Measurements from ENCODE around the gene LZIC. TPM values are rescaled to one million over a fixed set of nuclear protein-coding genes. Genes with fewer than 3 reads are reported as not detected.

LZIC gene
- total RNA-seq, 4 donors from 2014 or later: 25.4 to 30.6 (median 27.7) TPM

DNA sequence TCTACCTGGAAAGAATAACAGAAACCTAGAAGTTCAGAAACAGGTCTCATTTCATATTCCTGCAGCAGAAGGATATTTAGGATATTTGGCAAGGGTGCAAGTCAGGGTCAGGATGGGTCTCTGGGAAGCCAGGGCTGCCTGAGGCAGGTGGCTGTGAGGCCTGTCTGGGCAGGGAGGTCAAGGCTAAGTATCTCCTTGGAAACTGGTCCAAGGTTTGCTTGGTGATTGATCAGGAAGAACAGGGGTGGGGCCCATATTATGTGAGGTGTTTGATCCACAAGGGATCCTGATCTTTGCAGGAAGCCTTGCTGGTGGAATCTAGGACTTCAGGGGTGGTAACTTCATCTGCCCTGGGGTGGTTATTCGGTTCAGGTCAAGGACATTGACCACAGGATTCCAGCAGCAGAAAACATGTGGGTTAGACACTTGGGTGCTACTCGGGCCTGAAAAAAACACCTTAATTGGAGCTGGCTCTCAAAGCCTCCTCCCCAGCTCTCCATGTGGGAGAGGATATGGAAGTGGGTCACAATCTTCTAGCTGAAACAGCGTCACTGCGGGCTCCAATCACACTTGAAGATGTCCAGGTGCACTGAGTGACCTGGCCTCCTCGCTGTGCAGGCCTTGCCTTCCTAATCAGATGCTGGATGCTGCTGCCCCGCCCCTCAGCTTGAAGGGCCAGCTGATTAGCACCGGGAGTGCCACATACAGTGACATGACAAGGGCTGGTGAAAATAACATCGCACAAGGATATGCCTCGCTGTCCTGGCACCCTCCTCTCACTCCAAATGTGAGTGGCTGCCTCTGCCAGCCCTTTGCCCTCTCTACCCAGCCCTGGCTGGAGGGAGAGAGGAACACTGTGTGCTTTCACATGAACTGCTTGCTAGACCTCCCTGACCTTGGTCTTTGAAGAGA lies 41.8 kb downstream of the LZIC start:
- H3K9me3 ChIP-seq: no peaks in the 10 kb centered on the region
- WGBS: 81% methylated on average over 4 of the region's 9 CpGs
- no peak for TF ChIP-seq POLR2AphosphoS5 (IDR thresholded peaks at IDR 0.05)
- TF ChIP-seq EP300 (IDR thresholded peaks at IDR 0.05): no peak
- H3K27me3 ChIP-seq: no peaks in the 10 kb centered on the region
- H3K4me1 ChIP-seq: peaks cover 27 to 46% (median 32%) of the 10 kb centered on the region in 4 donors
- H3K4me3 ChIP-seq: peak overlapping the region in 1 of 4 donors; percentile 4
- intact Hi-C loops (cut with DNase I): no loop called here
- no peaks in the 10 kb centered on the region for H3K36me3 ChIP-seq
- H3K27ac ChIP-seq (replicated peaks in 1 of 4): peak overlapping the region; percentile 58 to 66 (median 60)
- DNase-seq (ENCODE audit: extremely low spot score): no peak

DNA sequence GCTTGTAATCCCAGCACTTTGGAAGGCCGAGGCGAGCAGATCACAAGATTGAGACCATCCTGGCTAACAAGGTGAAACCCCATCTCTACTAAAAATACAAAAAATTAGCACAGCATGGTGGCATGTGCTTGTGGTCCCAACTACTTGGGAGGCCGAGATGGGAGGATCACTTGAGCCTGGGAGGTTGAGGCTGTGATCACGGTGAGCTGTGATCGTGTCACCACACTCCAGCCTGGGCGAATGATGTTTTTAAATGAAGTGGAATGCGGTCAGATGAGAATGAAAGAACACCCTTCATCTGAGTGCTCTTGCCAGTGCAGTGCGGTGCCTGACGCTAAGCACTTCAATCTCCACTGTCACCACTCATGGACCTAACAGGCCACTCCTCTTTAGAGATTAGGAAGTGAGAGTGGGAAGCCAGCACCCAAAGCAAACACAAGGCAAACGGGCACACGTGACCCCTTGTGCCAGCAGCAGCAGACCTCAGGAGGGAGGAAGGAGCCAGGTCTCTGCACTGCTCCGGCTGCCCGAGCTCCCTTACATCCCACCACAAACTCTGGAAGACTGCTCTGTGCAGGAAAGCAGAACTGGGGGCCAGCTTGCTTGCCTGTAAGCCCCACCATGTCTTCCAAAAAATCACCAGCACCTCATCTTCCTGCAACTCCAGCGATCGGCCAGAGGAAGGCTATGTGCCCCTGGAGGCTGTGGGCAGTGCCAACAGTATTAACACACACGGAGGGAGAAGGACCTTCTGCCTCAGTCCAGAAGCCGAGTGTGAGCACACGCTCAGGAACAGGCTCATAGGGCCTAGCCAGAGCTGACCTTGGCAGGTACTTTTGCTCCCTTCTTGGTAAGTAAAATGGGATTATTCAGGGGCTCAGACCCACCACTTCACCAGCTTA lies 42.8 kb downstream of the LZIC start:
- H3K36me3 ChIP-seq: no peaks in the 10 kb centered on the region
- DNase-seq (ENCODE audit: extremely low spot score): no peak
- no peaks in the 10 kb centered on the region for H3K9me3 ChIP-seq
- peaks cover 27 to 46% (median 32%) of the 10 kb centered on the region in 4 donors for H3K4me1 ChIP-seq
- TF ChIP-seq POLR2AphosphoS5 (IDR thresholded peaks at IDR 0.05): peak in 1 of 2 donors; percentile 36
- no peak for TF ChIP-seq POLR2A (IDR thresholded peaks at IDR 0.05; ENCODE audit: low read depth)
- H3K27ac ChIP-seq (replicated peaks in 1 of 4): peak overlapping the region; percentile 58 to 66 (median 60)
- 76% methylated on average over 14 of the region's 18 CpGs for whole genome bisulfite sequencing
- peak overlapping the region in 3 of 4 donors; percentile 4 to 31 (median 28) for H3K4me3 ChIP-seq
- H3K27me3 ChIP-seq: no peaks in the 10 kb centered on the region
- intact Hi-C loops (cut with DNase I): no loop called here

DNA sequence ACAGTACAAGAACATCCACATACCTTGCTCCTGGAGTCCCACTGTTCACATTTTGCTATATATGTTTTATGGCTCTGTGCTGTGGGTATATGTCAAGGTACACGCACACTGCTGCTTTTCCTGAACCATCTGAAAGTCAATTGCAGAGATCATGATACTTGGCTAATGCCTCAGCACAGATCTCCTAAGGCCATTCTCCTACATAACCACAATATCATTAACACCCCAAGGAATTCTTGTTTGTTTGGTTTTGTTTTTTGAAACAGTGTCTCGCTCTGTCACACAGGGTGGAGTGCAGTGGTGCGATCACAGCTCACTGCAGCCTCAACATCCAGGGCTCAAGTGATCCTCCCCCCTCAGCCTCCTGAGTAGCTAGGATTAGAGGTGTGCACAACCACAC lies 49.1 kb downstream of the LZIC start:
- Histone ChIP-seq H3K36me3 (peaks cover 0 to 3% (median 0%) of the 10 kb centered on the region in 4 donors), H3K9me3 (no peaks in the 10 kb centered on the region), H3K4me1 (peaks cover 29 to 44% (median 37%) of the 10 kb centered on the region in 4 donors), H3K27me3 (no peaks in the 10 kb centered on the region), H3K4me3 (no peak overlapping the region), H3K27ac (replicated peaks in 1 of 4) (peak overlapping the region in 2 of 4 donors; percentile 52 to 62)
- WGBS: 80% methylated on average over 3 of the region's 3 CpGs
- intact Hi-C loops (cut with DNase I): no loop called here
- TF ChIP-seq POLR2A (IDR thresholded peaks at IDR 0.05; ENCODE audit: low read depth): no peak
- no peak for TF ChIP-seq EP300 (IDR thresholded peaks at IDR 0.05)
- TF ChIP-seq, protein P1, sequence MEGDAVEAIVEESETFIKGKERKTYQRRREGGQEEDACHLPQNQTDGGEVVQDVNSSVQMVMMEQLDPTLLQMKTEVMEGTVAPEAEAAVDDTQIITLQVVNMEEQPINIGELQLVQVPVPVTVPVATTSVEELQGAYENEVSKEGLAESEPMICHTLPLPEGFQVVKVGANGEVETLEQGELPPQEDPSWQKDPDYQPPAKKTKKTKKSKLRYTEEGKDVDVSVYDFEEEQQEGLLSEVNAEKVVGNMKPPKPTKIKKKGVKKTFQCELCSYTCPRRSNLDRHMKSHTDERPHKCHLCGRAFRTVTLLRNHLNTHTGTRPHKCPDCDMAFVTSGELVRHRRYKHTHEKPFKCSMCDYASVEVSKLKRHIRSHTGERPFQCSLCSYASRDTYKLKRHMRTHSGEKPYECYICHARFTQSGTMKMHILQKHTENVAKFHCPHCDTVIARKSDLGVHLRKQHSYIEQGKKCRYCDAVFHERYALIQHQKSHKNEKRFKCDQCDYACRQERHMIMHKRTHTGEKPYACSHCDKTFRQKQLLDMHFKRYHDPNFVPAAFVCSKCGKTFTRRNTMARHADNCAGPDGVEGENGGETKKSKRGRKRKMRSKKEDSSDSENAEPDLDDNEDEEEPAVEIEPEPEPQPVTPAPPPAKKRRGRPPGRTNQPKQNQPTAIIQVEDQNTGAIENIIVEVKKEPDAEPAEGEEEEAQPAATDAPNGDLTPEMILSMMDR (IDR thresholded peaks at IDR 0.05): no peak
- no peak for TF ChIP-seq POLR2AphosphoS5 (IDR thresholded peaks at IDR 0.05)
- no peak for DNase-seq (ENCODE audit: extremely low spot score)

DNA sequence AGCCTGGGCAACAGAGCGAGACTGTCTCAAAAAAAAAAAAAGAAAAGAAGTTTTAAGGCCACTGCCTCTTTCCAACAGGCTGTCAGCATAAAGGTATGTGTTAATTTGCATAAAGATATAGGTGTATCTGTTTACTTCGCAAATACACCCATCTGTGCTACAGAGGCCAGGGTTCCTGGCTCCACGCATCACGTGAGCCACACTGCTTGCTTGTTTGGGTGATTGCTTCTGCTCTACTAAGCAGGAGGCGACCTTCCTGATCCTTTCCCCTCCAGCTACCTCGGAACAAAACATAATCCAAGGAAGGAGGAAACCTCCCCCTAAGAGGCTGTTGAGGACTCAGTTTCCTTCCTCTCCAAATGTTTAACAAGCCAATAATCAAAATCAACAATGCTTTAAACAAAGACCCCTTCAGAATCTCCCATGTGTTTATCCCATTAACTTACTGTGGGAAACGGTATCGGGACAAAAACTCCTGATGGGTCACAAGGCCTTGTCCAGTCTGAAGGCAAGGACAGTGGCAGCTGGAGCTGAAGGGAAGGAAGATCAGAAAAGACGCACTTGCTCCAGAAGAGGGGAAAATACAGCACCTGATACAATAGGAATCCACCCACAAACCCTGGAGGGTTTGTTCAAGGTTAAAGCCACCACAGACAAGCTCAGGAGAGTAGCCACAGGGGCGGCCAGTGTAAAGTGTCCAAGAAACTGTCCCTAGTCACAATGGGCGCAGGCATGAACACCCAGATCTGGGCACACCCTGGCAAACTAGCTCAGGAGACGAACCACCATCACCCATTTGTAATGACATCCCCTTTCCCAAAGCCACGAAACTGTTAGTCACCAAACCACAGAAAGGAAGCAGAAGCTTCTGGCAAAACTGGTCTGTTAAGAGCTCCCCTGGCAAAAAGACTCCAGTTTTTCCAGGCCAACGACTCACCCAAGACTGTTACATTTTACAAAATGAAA lies 50.3 kb downstream of the LZIC start:
- H3K27ac ChIP-seq (replicated peaks in 1 of 4): peak overlapping the region; percentile 13 to 62 (median 54)
- WGBS: 67% methylated on average over 14 of the region's 14 CpGs
- no peak overlapping the region for H3K4me3 ChIP-seq
- TF ChIP-seq POLR2A (IDR thresholded peaks at IDR 0.05; ENCODE audit: low read depth): no peak
- no peak for TF ChIP-seq EP300 (IDR thresholded peaks at IDR 0.05)
- TF ChIP-seq, protein P1 (IDR thresholded peaks at IDR 0.05): no peak
- no peak for TF ChIP-seq POLR2AphosphoS5 (IDR thresholded peaks at IDR 0.05)
- H3K4me1 ChIP-seq: peaks cover 32 to 47% (median 42%) of the 10 kb centered on the region in 4 donors
- no peak for DNase-seq (ENCODE audit: extremely low spot score)
- intact Hi-C loops (cut with DNase I): no loop called here
- no peaks in the 10 kb centered on the region for H3K27me3 ChIP-seq
- H3K9me3 ChIP-seq: no peaks in the 10 kb centered on the region
- peaks cover 0 to 3% (median 0%) of the 10 kb centered on the region in 4 donors for H3K36me3 ChIP-seq

DNA sequence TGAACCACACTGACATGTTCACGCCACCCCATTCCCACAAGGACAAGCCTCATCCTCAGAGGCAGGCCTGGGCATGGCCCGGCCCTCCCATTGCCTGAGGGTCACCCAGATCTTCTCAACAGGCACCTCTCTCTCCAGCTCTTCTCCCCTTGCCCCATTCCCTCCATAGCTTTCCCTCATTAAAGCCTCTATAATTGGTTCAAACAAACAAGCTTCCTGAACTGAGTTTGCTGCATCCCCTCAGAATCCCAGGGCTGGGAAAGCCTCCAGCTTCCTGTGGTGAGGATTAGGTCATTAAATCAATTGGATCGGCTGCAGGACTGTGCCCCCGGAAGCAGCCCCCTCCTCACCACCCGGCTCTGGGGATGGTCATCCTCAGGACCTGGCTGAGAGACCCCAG lies 52.0 kb downstream of the LZIC start:
- 67% methylated on average over 4 of the region's 5 CpGs for whole genome bisulfite sequencing
- no peaks in the 10 kb centered on the region for H3K9me3 ChIP-seq
- intact Hi-C loops (cut with DNase I): no loop called here
- no peaks in the 10 kb centered on the region for H3K27me3 ChIP-seq
- peak overlapping the region in 3 of 4 donors; percentile 45 to 59 (median 57) for H3K27ac ChIP-seq (replicated peaks in 1 of 4)
- peaks cover 32 to 47% (median 42%) of the 10 kb centered on the region in 4 donors for H3K4me1 ChIP-seq
- peaks cover 0 to 11% (median 0%) of the 10 kb centered on the region in 4 donors for H3K36me3 ChIP-seq
- no peak for DNase-seq (ENCODE audit: extremely low spot score)
- H3K4me3 ChIP-seq: no peak overlapping the region
- TF ChIP-seq, protein P1 (IDR thresholded peaks at IDR 0.05): no peak
- no peak for TF ChIP-seq EP300 (IDR thresholded peaks at IDR 0.05)
- TF ChIP-seq POLR2A (IDR thresholded peaks at IDR 0.05; ENCODE audit: low read depth): no peak
- no peak for TF ChIP-seq POLR2AphosphoS5 (IDR thresholded peaks at IDR 0.05)
